B cell (primary cell): Measurements from ENCODE around the gene RASA1. TPM values are rescaled to one million over a fixed set of nuclear protein-coding genes. Genes with fewer than 3 reads are reported as not detected.

ENCODE experiments used
- ATAC-seq: fragments of 200-7000 bp; cut with Tn5 transposase; one replicate; pipeline ENCODE4 v1.10.0; 2021; ENCODE audit warnings: low read depth, mild to moderate bottlenecking, moderate number of reproducible peaks, moderate library complexity
- CTCF ChIA-PET: fragments of 350-600 bp; sonication (Branson Sonifier 250); formaldehyde crosslinking; loops from one replicate; lab custom pipeline; 2021; ENCODE audit warnings: antibody characterized with exemption, inconsistent platforms; lab: Charles Lee
- POLR2A ChIA-PET: fragments of 350-600 bp; sonication (Branson Sonifier 250); formaldehyde crosslinking; loops from one replicate; lab custom pipeline; 2021; ENCODE audit warnings: antibody characterized with exemption; lab: Charles Lee
- DNase-seq: peaks from one replicate; pipeline ENCODE4 v3.0.0; 2013
- H2AFZ ChIP-seq: 2 replicates; pipeline ENCODE4 v1.6.1; 2012; ENCODE audit warnings: mild to moderate bottlenecking, low read depth, low read length; ENCODE audit not compliant: insufficient read depth, poor library complexity, severe bottlenecking
- H3K27ac ChIP-seq, 2 donors: 1 replicate in 1 of 2; 2 replicates in 1 of 2; pipeline ENCODE4 v1.5.1; 2012 to 2013; ENCODE audit warnings: low read length in 2 of 2, mild to moderate bottlenecking in 2 of 2, moderate library complexity in 1 of 2
- H3K27me3 ChIP-seq, 4 experiments: fragments of 200-600 bp in 1 of 4; sonication (generic) in 1 of 4; replicated peaks in 1 of 4; 1 replicate in 2 of 4; 2 replicates in 2 of 4; pipeline versions ENCODE4 v1.6.1 to v1.7.0; 2013 to 2016; ENCODE audit warnings: low read length in 3 of 4, mild to moderate bottlenecking in 2 of 4, mixed read lengths in 1 of 4, moderate library complexity in 1 of 4; ENCODE audit not compliant: insufficient read depth in 4 of 4, control insufficient read depth in 3 of 4; ENCODE audit errors: control extremely low read depth in 1 of 4
- H3K36me3 ChIP-seq, 2 experiments: replicated peaks in 1 of 2; 1 replicate in 1 of 2; 2 replicates in 1 of 2; pipeline versions ENCODE4 v1.6.1 to v1.7.1; 2013; ENCODE audit warnings: low read length in 1 of 2; ENCODE audit not compliant: insufficient read depth in 2 of 2, control insufficient read depth in 1 of 2; ENCODE audit errors: control extremely low read depth in 1 of 2, extremely low read depth in 1 of 2
- H3K4me1 ChIP-seq, 2 donors: fragments of 200-600 bp in 1 of 2; sonication (generic) in 1 of 2; 1 replicate in 1 of 2; 2 replicates in 1 of 2; pipeline versions ENCODE4 v1.5.1 to v1.6.1; 2013 to 2017; ENCODE audit warnings: low read length in 2 of 2; ENCODE audit not compliant: control insufficient read depth in 2 of 2, insufficient read depth in 2 of 2
- H3K4me2 ChIP-seq: replicated peaks from 2 replicates; pipeline ENCODE3; 2012; ENCODE audit warnings: mild to moderate bottlenecking, low read depth, low read length; ENCODE audit not compliant: poor library complexity, severe bottlenecking
- H3K4me3 ChIP-seq, 5 experiments: fragments of 200-600 bp in 1 of 5; sonication (generic) in 1 of 5; 1 replicate in 3 of 5; 2 replicates in 2 of 5; pipeline versions ENCODE4 v1.5.1 to v1.7.0; 2011 to 2016; ENCODE audit warnings: low read length in 4 of 5, mild to moderate bottlenecking in 4 of 5, low read depth in 2 of 5, control low read depth in 1 of 5, moderate library complexity in 1 of 5; ENCODE audit not compliant: insufficient read depth in 1 of 5; ENCODE audit errors: control extremely low read depth in 1 of 5, extremely low read depth in 1 of 5
- H3K79me2 ChIP-seq: fragments of 200-600 bp; sonication (generic); one replicate; pipeline ENCODE4 v1.6.0; 2016; ENCODE audit warnings: low read length; ENCODE audit not compliant: control insufficient read depth, insufficient read depth
- H3K9ac ChIP-seq: fragments of 200-600 bp; sonication (generic); 2 replicates; pipeline ENCODE4 v1.6.1; 2017; ENCODE audit warnings: mild to moderate bottlenecking, low read length, moderate library complexity
- H3K9me3 ChIP-seq, 3 donors: one replicate each; pipeline versions ENCODE4 v1.6.1 to v1.7.1; 2013; ENCODE audit warnings: low read length in 2 of 3; ENCODE audit not compliant: control insufficient read depth in 2 of 3, insufficient read depth in 1 of 3; ENCODE audit errors: control extremely low read depth in 1 of 3
- H4K20me1 ChIP-seq: 2 replicates; pipeline ENCODE4 v1.6.0; 2012; ENCODE audit warnings: mild to moderate bottlenecking, low read length; ENCODE audit not compliant: insufficient read depth, control insufficient read depth, poor library complexity, severe bottlenecking
- H3K27ac Mint-ChIP-seq: one replicate; pipeline ENCODE4 v1.8.0; 2021; ENCODE audit warnings: mixed read lengths
- H3K27me3 Mint-ChIP-seq: one replicate; pipeline ENCODE4 v1.8.0; 2021; ENCODE audit warnings: mixed read lengths
- H3K4me1 Mint-ChIP-seq: one replicate; pipeline ENCODE4 v1.8.0; 2021; ENCODE audit warnings: mixed read lengths
- H3K4me3 Mint-ChIP-seq: one replicate; pipeline ENCODE4 v1.8.0; 2021; ENCODE audit warnings: mixed read lengths
- H3K9me3 Mint-ChIP-seq: one replicate; pipeline ENCODE4 v1.8.0; 2022; ENCODE audit warnings: mixed read lengths; ENCODE audit not compliant: insufficient read depth
- EZH2 ChIP-seq: IDR thresholded peaks from 2 replicates; pipeline ENCODE4 v1.6.1; 2012; ENCODE audit warnings: borderline replicate concordance, low read depth, mild to moderate bottlenecking, moderate library complexity, low read length; ENCODE audit not compliant: insufficient read depth, poor library complexity, severe bottlenecking
- WGBS: methylation state at CpG from one replicate; pipeline ENCODE4 v1.1.5; 2013; ENCODE audit warnings: missing lambda C conversion rate; ENCODE audit not compliant: insufficient coverage; 5-methylcytosine and 5-hydroxymethylcytosine counted together
- intact Hi-C: fragments of 100-400 bp; cut with micrococcal nuclease; formaldehyde crosslinking; loops from one replicate; pipeline ENCODE4 v1.10.0; 2022
- polyA plus RNA-seq: library from polyadenylated mRNA; depleted of rRNA; stranded (reverse); fragments of >200 nt; gene quantifications from 2 replicates; pipeline ENCODE4 v1.2.3, GENCODE V29; 2012
- total RNA-seq, 2 donors: library from RNA; stranded (reverse); fragments of 120-200 nt in 1 of 2; gene quantifications; 1 replicate in 1 of 2; 2 replicates in 1 of 2; pipeline versions ENCODE4 v1.2.3 to v1.2.4, GENCODE V29; 2013 to 2022
- TF ChIP-seq, protein P1 (sequence below): fragments of 200-600 bp; IDR thresholded peaks from one replicate; pipeline ENCODE4 v1.8.0; 2022; ENCODE audit warnings: antibody characterized with exemption, mild to moderate bottlenecking

RASA1 gene
- total and polyA plus RNA-seq, 2 donors (not counting 1 experiment from before 2014, with no cell fraction given): 18.9 to 32.2 TPM

DNA sequence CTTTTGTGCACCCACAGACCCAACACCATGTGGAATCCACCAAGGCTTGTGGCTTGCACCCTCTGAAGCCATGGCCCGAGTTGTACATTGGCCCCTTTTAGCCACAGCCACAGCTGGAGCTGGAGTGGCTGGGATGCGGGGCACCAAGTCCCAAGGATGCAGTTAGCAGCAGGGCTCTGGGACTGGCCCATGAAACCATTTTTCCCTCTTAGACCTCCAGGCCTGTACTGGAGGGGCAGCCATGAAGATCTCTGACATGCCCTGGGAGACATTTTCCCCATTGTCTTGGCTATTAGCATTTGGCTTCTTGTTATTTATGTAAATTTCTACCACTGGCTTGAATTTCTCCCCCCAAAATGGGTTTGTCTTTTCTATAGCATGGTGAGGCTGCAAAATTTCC, 51.8 kb downstream of the RASA1 start:
- H3K4me3 ChIP-seq: no peak overlapping the region
- Mint-ChIP-seq H3K4me3 (no peak overlapping the region), H3K4me1 (peaks cover 43% of the 10 kb centered on the region), H3K27ac (no peak overlapping the region), H3K9me3 (peaks cover 2% of the 10 kb centered on the region), H3K27me3 (no peaks in the 10 kb centered on the region)
- DNase-seq: no peak
- ChIA-PET POLR2A (no interaction called here), CTCF (no interaction called here)
- intact Hi-C loops: no loop called here
- H3K9ac ChIP-seq: no peak overlapping the region
- WGBS: 100% methylated on average over 2 of the region's 2 CpGs
- H3K27ac ChIP-seq: no peak overlapping the region
- no peak for ATAC-seq
- peaks cover 90% of the 10 kb centered on the region for H3K79me2 ChIP-seq
- H3K4me2 ChIP-seq: no peak overlapping the region
- H3K9me3 ChIP-seq: peaks cover 0 to 8% (median 2%) of the 10 kb centered on the region in 3 donors
- peaks cover 36% of the 10 kb centered on the region for H4K20me1 ChIP-seq
- no peaks in the 10 kb centered on the region for H3K27me3 ChIP-seq
- TF ChIP-seq EZH2: no peak
- TF ChIP-seq, protein P1, sequence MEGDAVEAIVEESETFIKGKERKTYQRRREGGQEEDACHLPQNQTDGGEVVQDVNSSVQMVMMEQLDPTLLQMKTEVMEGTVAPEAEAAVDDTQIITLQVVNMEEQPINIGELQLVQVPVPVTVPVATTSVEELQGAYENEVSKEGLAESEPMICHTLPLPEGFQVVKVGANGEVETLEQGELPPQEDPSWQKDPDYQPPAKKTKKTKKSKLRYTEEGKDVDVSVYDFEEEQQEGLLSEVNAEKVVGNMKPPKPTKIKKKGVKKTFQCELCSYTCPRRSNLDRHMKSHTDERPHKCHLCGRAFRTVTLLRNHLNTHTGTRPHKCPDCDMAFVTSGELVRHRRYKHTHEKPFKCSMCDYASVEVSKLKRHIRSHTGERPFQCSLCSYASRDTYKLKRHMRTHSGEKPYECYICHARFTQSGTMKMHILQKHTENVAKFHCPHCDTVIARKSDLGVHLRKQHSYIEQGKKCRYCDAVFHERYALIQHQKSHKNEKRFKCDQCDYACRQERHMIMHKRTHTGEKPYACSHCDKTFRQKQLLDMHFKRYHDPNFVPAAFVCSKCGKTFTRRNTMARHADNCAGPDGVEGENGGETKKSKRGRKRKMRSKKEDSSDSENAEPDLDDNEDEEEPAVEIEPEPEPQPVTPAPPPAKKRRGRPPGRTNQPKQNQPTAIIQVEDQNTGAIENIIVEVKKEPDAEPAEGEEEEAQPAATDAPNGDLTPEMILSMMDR: no peak
- H3K36me3 ChIP-seq: peaks cover 3 to 5% of the 10 kb centered on the region in 2 experiments
- H3K4me1 ChIP-seq: peaks cover 3 to 11% of the 10 kb centered on the region in 2 donors
- no peak overlapping the region for H2AFZ ChIP-seq

DNA sequence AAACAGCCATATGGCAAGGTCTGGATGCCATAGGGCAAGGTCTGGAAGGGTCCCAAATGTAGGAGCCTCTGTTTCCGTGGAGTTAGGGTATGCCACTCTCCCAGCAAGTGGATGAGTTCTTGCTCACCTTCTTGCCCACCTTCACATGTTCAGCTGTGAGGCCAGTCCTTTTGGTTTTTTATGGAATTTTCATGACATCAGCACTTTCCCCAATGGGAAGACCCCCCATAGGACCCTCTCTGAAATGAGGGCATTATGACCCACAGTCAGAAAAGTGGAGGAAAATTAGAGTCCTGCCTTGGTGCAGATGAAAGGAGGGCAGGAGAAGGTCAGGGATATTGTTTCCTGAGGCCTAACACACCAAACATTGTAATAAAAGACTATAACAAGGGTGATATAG, 53.9 kb downstream of the RASA1 start:
- Histone ChIP-seq H3K4me2 (no peak overlapping the region), H3K9me3 (peaks cover 0 to 8% (median 2%) of the 10 kb centered on the region in 3 donors), H3K4me1 (peaks cover 3 to 9% of the 10 kb centered on the region in 2 donors), H3K36me3 (peaks cover 3 to 5% of the 10 kb centered on the region in 2 experiments), H3K4me3 (no peak overlapping the region), H2AFZ (no peak overlapping the region), H3K27me3 (no peaks in the 10 kb centered on the region), H3K27ac (no peak overlapping the region), H3K9ac (no peak overlapping the region), H3K79me2 (peaks cover 91% of the 10 kb centered on the region), H4K20me1 (peaks cover 30% of the 10 kb centered on the region)
- peaks cover 2% of the 10 kb centered on the region for H3K9me3 Mint-ChIP-seq
- H3K27me3 Mint-ChIP-seq: no peaks in the 10 kb centered on the region
- intact Hi-C loops: no loop called here
- no peak overlapping the region for H3K27ac Mint-ChIP-seq
- DNase-seq: no peak
- H3K4me1 Mint-ChIP-seq: peaks cover 46% of the 10 kb centered on the region
- ChIA-PET POLR2A (no interaction called here), CTCF (interaction anchor here (0.5 to 1.6 kb wide), 3 partner anchors 8 to 250 kb away, joined by 3 to 5 read pairs (median 3); no protein-coding TSS in a partner anchor)
- no peak for ATAC-seq
- no peak overlapping the region for H3K4me3 Mint-ChIP-seq
- TF ChIP-seq, protein P1: no peak
- TF ChIP-seq EZH2: no peak
- 100% methylated on average over 1 of the region's 1 CpG for WGBS
